K562 (cell line): Measurements from ENCODE around the gene GBA2. TPM values are rescaled to one million over a fixed set of nuclear protein-coding genes. Genes with fewer than 3 reads are reported as not detected.

Experiments used
- ATAC-seq: fragments of 200-7000 bp; cut with Tn5 transposase; 3 replicates; pipeline ENCODE4 v1.9.1; 2020; ENCODE audit warnings: moderate library complexity
- BruUV-seq: library from RNA; stranded (reverse); fragments of 400-500 nt; replicated peaks from 2 replicates; lab custom pipeline; 2021; lab: Mats Ljungman, UMichigan
- CTCF ChIA-PET: fragments of 300-600 bp; formaldehyde crosslinking; extraction: SDS; loops from one replicate; lab custom pipeline; 2021; ENCODE audit warnings: low intra/inter-chr PET ratio; lab: Yijun Ruan, JAX
- POLR2A ChIA-PET: fragments of 300-600, 350-650 bp; sonication (Branson Sonifier 250); formaldehyde crosslinking; extraction: SDS; loops from one replicate; lab custom pipeline; 2021; ENCODE audit warnings: antibody characterized with exemption, inconsistent platforms; lab: Yijun Ruan, JAX
- DNase-seq, 4 experiments: peaks; one replicate each; pipeline versions ENCODE4 v3.0.0 to v3.0.0-alpha.2; 2011 to 2018; ENCODE audit warnings: low spot score in 3 of 4, mixed read lengths in 3 of 4; ENCODE audit errors: extremely low read depth in 1 of 4
- FAIRE-seq: peaks from 2 replicates; lab custom pipeline; 2011; peaks lifted over from hg19 to GRCh38; lab: Jason Lieb, UNC
- H2AFZ ChIP-seq: 2 replicates; pipeline ENCODE4 v1.6.0; 2011; ENCODE audit warnings: low read depth, low read length, control low read depth, inconsistent platforms
- H3K27ac ChIP-seq: fragments of 200-600 bp; 3 replicates; pipeline ENCODE4 v1.8.0; 2011; ENCODE audit warnings: low read depth, mild to moderate bottlenecking, control low read depth, inconsistent platforms, low read length, moderate library complexity, mixed read lengths; ENCODE audit errors: extremely low read depth
- H3K27me3 ChIP-seq, 2 experiments: fragments of 300-600 bp in 1 of 2; 2 replicates in 1 of 2; 3 replicates in 1 of 2; pipeline versions ENCODE4 v1.6.0 to v1.8.0; 2011; ENCODE audit warnings: inconsistent platforms in 2 of 2, low read length in 2 of 2, mild to moderate bottlenecking in 1 of 2, mixed read lengths in 1 of 2, moderate library complexity in 1 of 2; ENCODE audit not compliant: control insufficient read depth in 2 of 2, insufficient read depth in 2 of 2
- H3K36me3 ChIP-seq: fragments of 300-600 bp; 3 replicates; pipeline ENCODE4 v1.8.0; 2011; ENCODE audit warnings: mild to moderate bottlenecking, low read length, inconsistent platforms; ENCODE audit not compliant: control insufficient read depth, insufficient read depth
- H3K4me1 ChIP-seq, 2 experiments: fragments of 200-600 bp in 1 of 2; replicated peaks in 1 of 2; 2 replicates in 1 of 2; 3 replicates in 1 of 2; pipeline versions ENCODE4 v1.5.1 to v1.8.0; 2011; ENCODE audit warnings: inconsistent platforms in 2 of 2, low read length in 2 of 2, mild to moderate bottlenecking in 1 of 2, mixed read lengths in 1 of 2, moderate library complexity in 1 of 2; ENCODE audit not compliant: control insufficient read depth in 2 of 2, insufficient read depth in 2 of 2
- H3K4me2 ChIP-seq: 2 replicates; pipeline ENCODE4 v1.6.1; 2011; ENCODE audit warnings: low read length, control low read depth, inconsistent platforms, mixed read lengths; ENCODE audit not compliant: insufficient read depth
- H3K4me3 ChIP-seq: fragments of 200-600 bp; sonication (generic), shearing (Covaris generic); 2 replicates; pipeline ENCODE4 v1.5.1; 2016; ENCODE audit warnings: control low read depth, inconsistent platforms
- H3K79me2 ChIP-seq: fragments of 200-600 bp; 3 replicates; pipeline ENCODE4 v1.8.0; 2011; ENCODE audit warnings: low read length, inconsistent platforms; ENCODE audit not compliant: control insufficient read depth, insufficient read depth
- H3K9ac ChIP-seq, 2 experiments: 2 replicates each; pipeline versions ENCODE4 v1.6.0 to v1.6.1; 2011; ENCODE audit warnings: low read depth in 2 of 2, low read length in 2 of 2, control low read depth in 1 of 2, inconsistent platforms in 1 of 2, mild to moderate bottlenecking in 1 of 2, mixed read lengths in 1 of 2; ENCODE audit not compliant: insufficient read depth in 1 of 2
- H3K9me1 ChIP-seq: one replicate; pipeline ENCODE4 v1.6.0; 2011; ENCODE audit warnings: inconsistent platforms, mild to moderate bottlenecking, low read length, moderate library complexity; ENCODE audit not compliant: control insufficient read depth, insufficient read depth
- H3K9me3 ChIP-seq: replicated peaks from 2 replicates; pipeline ENCODE4 v1.5.1; 2011; ENCODE audit warnings: low read depth, low read length, inconsistent platforms; ENCODE audit not compliant: control insufficient read depth, insufficient read depth
- H4K20me1 ChIP-seq: replicated peaks from 2 replicates; pipeline ENCODE4 v1.6.1; 2011; ENCODE audit warnings: low read length, inconsistent platforms, mixed read lengths; ENCODE audit not compliant: control insufficient read depth, insufficient read depth
- CAMTA2 ChIP-seq: fragments of 250-450 bp; sonication (Bioruptor Pico); conservative IDR thresholded peaks from 2 replicates; pipeline ENCODE4 v1.5.1; 2022
- DMBX1 ChIP-seq: fragments of 250-450 bp; sonication (Bioruptor Pico); IDR thresholded peaks from 2 replicates; pipeline ENCODE4 v1.8.0; 2022; ENCODE audit warnings: inconsistent platforms, mild to moderate bottlenecking, moderate library complexity, borderline replicate concordance
- HES1 ChIP-seq: fragments of 450-650 bp; IDR thresholded peaks from 2 replicates; pipeline ENCODE4 v1.6.1; 2016; ENCODE audit warnings: low read depth, mild to moderate bottlenecking, moderate library complexity
- KDM5B ChIP-seq: fragments of 200-600 bp; sonication (generic); IDR thresholded peaks from 2 replicates; pipeline ENCODE4 v1.6.1; 2012; ENCODE audit warnings: low read depth, mild to moderate bottlenecking, moderate library complexity, low read length, control low read depth, inconsistent platforms; ENCODE audit not compliant: insufficient replicate concordance
- POLR3A ChIP-seq: IDR thresholded peaks from 2 replicates; pipeline ENCODE4 v1.6.1; 2011; ENCODE audit warnings: borderline replicate concordance, mild to moderate bottlenecking, moderate library complexity; ENCODE audit not compliant: insufficient read length, insufficient read depth; ENCODE audit errors: extremely low read depth
- POLR3G ChIP-seq: IDR thresholded peaks from 2 replicates; pipeline ENCODE4 v1.6.1; 2011; ENCODE audit not compliant: insufficient read length, insufficient replicate concordance; ENCODE audit errors: extremely low read depth
- PTTG1 ChIP-seq: fragments of 450-650 bp; IDR thresholded peaks from 2 replicates; pipeline ENCODE4 v1.6.1; 2016; ENCODE audit warnings: low read depth, mild to moderate bottlenecking, missing genetic modification characterization, missing compliant biosample characterization
- RBM14 ChIP-seq: fragments of 200-400 bp; formaldehyde crosslinking; IDR thresholded peaks from 2 replicates; pipeline ENCODE4 v1.6.1; 2018; ENCODE audit warnings: low read depth, mild to moderate bottlenecking, low read length, moderate library complexity, borderline replicate concordance; ENCODE audit not compliant: insufficient read depth
- RBM34 ChIP-seq: fragments of 200-400 bp; formaldehyde crosslinking; IDR thresholded peaks from 2 replicates; pipeline ENCODE4 v1.6.1; 2018; ENCODE audit warnings: low read length, borderline replicate concordance; ENCODE audit not compliant: insufficient read depth
- TAF7 ChIP-seq: fragments of 450-650 bp; IDR thresholded peaks from 2 replicates; pipeline ENCODE4 v1.6.1; 2016; ENCODE audit warnings: missing genetic modification characterization, missing compliant biosample characterization
- TEAD4 ChIP-seq, 2 experiments: sonication (generic) in 1 of 2; formaldehyde crosslinking in 1 of 2; IDR thresholded peaks; 2 replicates each; pipeline versions ENCODE4 v1.6.1 to v1.8.0; 2012 to 2022; ENCODE audit warnings: borderline replicate concordance in 1 of 2, inconsistent platforms in 1 of 2, low read length in 1 of 2, mild to moderate bottlenecking in 1 of 2, missing genetic modification reagents in 1 of 2
- ZNF133 ChIP-seq: fragments of 250-450 bp; sonication (Bioruptor Pico); IDR thresholded peaks from 2 replicates; pipeline ENCODE4 v1.4.0; 2020; ENCODE audit warnings: mild to moderate bottlenecking
- ZNF146 ChIP-seq: IDR thresholded peaks from one replicate; pipeline ENCODE4 v1.6.1; 2018; ENCODE audit warnings: missing compliant biosample characterization; ENCODE audit not compliant: unreplicated experiment
- ZNF23 ChIP-seq: fragments of 250-450 bp; sonication (Bioruptor Pico); IDR thresholded peaks from 2 replicates; pipeline ENCODE4 v1.4.0; 2020; ENCODE audit warnings: mild to moderate bottlenecking
- ZNF592 ChIP-seq: fragments of 450-650 bp; IDR thresholded peaks from 2 replicates; pipeline ENCODE4 v1.6.1; 2017; ENCODE audit warnings: antibody characterized with exemption, mild to moderate bottlenecking
- WGBS: fragments of 100-300 bp; shearing (Covaris generic); methylation state at CpG from one replicate; pipeline ENCODE4 v1.1.6; 2016; ENCODE audit warnings: low coverage, mixed read lengths; ENCODE audit not compliant: insufficient coverage; ENCODE audit errors: missing lambda C conversion rate; 5-methylcytosine and 5-hydroxymethylcytosine counted together
- in situ Hi-C: fragments of 300-500 bp; cut with MboI; formaldehyde crosslinking; loops from 4 replicates; pipeline ENCODE4 v1.15.0; 2018; ENCODE audit warnings: inconsistent platforms, mixed read lengths
- intact Hi-C: fragments of 100-400 bp; cut with micrococcal nuclease; formaldehyde crosslinking; loops from 2 replicates; pipeline ENCODE4 v1.14.2; 2022
- polyA plus RNA-seq, 8 experiments: library from polyadenylated mRNA; depleted of rRNA in 4 of 8; stranded (reverse) in 5 of 8; unstranded in 3 of 8; fragments of >200 nt; fragmentation: Nextera tagmentation in 2 of 8; fragmentation: Illumina TruSeq in 1 of 8; extraction: Ambion mirVana in 2 of 8; extraction: Trizol in 1 of 8; gene quantifications; 2 replicates each; pipeline versions ENCODE4 v1.2.1 to v1.2.3, GENCODE V29; 2011 to 2014; ENCODE audit warnings: inconsistent platforms in 1 of 8, missing spikeins in 1 of 8
- total RNA-seq, 7 experiments: library from RNA; depleted of rRNA in 6 of 7; stranded (reverse); fragments of >200 nt in 6 of 7; fragmentation: Illumina TruSeq in 2 of 7; extraction: Trizol in 2 of 7; gene quantifications; 2 replicates each; pipeline versions ENCODE4 v1.2.1 to v1.2.3, GENCODE V29; 2011 to 2021; ENCODE audit warnings: low replicate concordance in 1 of 7

Gene GBA2
- total and polyA plus RNA-seq, 9 of the 15 experiments (the other 6 are each of a cell fraction or from before 2014, with no cell fraction given) = 14.1 to 60.4 (median 32.1) TPM

- POLR2A ChIA-PET = interaction anchor here (0.6 kb wide), 1 partner anchor 56 kb away, joined by 3 read pairs; no protein-coding TSS in a partner anchor
- DNase-seq (no peak), ATAC-seq (no peak), FAIRE-seq (no peak)
- Histone ChIP-seq H3K36me3 (peaks cover 14% of the 10 kb centered on the region; the same call in 2 of the 3 replicates), H3K9ac (no peak overlapping the region), H2AFZ (no peak overlapping the region), H4K20me1 (no peaks in the 10 kb centered on the region), H3K27ac (no peak overlapping the region), H3K9me3 (no peaks in the 10 kb centered on the region), H3K4me3 (no peak overlapping the region), H3K79me2 (no peaks in the 10 kb centered on the region)
- CTCF ChIA-PET = interaction anchor here (2.8 kb wide), 1 partner anchor 90 kb away, joined by 28 read pairs; no protein-coding TSS in a partner anchor
- no TSS peak for BruUV-seq
- in situ Hi-C loops = loop anchor here (10.0 kb wide), 1 partner anchor 93 kb away; no protein-coding TSS in a partner anchor
- TF ChIP-seq PTTG1 = no peak
- TF ChIP-seq ZNF133 (CRISPR knock-in tag) = no peak
- no peak for TF ChIP-seq DMBX1 (CRISPR knock-in tag)
- no peak for TF ChIP-seq POLR3G
- TF ChIP-seq ZNF23 (CRISPR knock-in tag) = no peak
- no peak for TF ChIP-seq HES1
- no peak for TF ChIP-seq KDM5B
- TF ChIP-seq TEAD4 (IDR thresholded peaks at IDR 0.05; ENCODE audit: low read length) = no peak
- TF ChIP-seq TEAD4 (CRISPR knock-in tag; IDR thresholded peaks at IDR 0.05; ENCODE audit: borderline replicate concordance) = no peak
- no peak for TF ChIP-seq RBM14
- TF ChIP-seq TAF7 (tag) = no peak
- TF ChIP-seq ZNF146 (CRISPR knock-in tag) = no peak
- TF ChIP-seq POLR3A = no peak
- no peak for TF ChIP-seq CAMTA2 (CRISPR knock-in tag)
- TF ChIP-seq RBM34 = no peak
- TF ChIP-seq ZNF592 = no peak
- TF ChIP-seq, all 486 proteins: peak for 0
- Histone ChIP-seq H3K9me1 (no peaks in the 10 kb centered on the region), H3K27me3 (no peaks in the 10 kb centered on the region), H3K4me1 (peaks cover 9 to 12% of the 10 kb centered on the region in 2 experiments; a peak in 4 of 5 replicates), H3K4me2 (no peak overlapping the region)
- 93% methylated on average over 12 of the region's 34 CpGs for WGBS
- intact Hi-C loops = no loop called here
Measured at GRCh38 chr9:35792024-35792813, 43.2 kb upstream of the GBA2 start.
